HG03045 (cell line): ENCODE data around the gene SLC39A5.
"Not testable (repeated sequence)": the region's sequence is repeated elsewhere in the genome, so short reads cannot be mapped to it uniquely, and the experiment has no call there.

Source experiments
- ATAC-seq: cut with Tn5 transposase; IDR thresholded peaks from one replicate; pipeline ENCODE4 v1.9.1; 2021; ENCODE audit warnings: mild to moderate bottlenecking, moderate library complexity; ENCODE audit not compliant: unreplicated experiment

Gene SLC39A5

DNA sequence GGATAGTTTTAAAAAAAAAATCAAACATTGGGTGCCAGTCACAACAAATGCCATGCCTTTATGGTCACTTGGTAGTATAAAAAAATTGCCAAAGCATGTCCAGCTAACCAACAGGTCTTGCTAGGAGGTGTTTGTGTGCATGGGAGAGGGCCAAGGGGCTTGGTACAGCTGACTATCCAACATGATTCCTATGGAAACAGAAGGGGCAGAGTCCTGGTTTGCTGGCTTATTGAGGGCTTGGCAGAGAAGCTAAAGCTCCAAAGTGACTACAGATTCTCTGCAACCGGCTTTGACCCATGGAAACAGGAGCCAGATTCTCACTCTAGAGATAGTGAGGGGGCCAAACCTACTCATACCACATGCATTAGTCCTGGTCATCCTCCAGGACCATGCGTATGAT lies 42.6 kb downstream of the SLC39A5 start:
- not testable (repeated sequence) for ATAC-seq

DNA sequence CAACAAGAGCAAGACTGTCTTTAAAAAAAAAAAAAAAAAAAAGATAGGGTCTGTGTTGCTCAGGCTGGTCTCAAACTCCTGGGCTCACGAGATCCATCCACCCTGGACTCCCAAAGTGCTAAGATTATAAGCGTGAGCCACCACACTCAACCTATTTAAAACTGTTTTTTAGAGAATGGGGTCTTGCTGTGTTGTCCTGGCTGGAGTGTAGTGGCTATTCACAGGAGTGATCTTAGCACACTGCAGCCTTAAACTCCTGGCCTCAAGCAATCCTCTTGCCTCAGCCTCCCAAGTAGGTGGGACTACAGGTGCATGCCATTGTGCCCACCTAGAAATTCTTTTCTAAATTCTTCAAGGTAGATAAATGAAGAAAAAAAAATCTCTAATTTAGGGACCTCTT lies 44.4 kb downstream of the SLC39A5 start:
- no peak for ATAC-seq

DNA sequence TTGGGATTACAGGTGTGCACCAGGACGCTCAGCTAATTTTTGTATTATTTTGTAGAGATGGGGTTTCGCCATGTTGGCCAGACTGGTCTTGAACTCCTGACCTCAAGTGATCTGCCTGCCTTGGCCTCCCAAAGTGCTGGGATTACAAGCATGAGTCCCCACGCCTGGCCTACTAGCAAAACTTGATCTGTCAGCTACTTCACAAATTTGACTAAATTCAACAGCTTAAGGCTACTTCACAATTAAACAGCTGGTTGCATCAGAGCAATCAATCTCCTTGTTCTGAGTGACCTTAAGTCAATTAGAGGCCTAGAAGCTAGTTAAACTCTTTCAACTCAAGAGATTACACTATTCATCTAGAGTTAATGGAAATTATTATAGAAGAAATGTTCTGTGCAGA lies 49.1 kb downstream of the SLC39A5 start:
- no peak for ATAC-seq

DNA sequence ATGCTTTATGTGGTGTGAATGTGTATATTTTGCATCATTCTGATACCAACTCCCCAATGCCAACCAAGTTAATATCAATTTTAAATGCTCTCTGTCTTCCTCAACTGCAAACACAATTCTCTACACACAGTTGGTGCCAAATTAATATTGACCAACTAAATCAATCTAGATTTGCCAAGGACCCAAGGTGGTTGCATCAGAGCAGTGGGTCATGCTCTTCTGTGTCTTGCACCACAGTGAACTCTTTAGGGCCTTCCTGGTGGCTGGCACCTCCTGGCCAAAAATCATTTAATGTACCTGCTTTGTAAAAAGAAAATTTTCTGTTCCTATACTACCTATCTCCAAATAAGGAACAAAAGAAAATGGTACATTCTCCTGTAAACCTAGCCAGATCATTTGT lies 51.0 kb downstream of the SLC39A5 start:
- no peak for ATAC-seq

DNA sequence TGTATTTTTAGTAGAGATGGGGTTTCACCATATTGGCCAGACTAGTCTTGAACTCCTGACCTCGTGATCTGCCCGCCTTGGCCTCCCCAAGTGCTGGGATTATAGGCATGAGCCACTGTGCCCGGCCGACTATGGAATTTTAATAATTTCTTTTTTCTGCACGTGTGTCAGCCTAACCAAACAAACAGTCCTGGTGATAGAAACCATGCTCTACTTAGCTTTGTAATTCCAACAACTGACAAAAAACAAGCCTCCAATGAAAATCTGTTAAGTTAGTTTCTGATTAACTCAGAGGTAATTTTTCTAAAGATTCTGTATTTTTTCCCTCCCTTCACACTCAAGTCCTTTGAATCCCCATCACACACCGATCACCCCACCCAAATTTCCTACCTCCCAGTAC lies 52.2 kb downstream of the SLC39A5 start:
- ATAC-seq, result no peak

DNA sequence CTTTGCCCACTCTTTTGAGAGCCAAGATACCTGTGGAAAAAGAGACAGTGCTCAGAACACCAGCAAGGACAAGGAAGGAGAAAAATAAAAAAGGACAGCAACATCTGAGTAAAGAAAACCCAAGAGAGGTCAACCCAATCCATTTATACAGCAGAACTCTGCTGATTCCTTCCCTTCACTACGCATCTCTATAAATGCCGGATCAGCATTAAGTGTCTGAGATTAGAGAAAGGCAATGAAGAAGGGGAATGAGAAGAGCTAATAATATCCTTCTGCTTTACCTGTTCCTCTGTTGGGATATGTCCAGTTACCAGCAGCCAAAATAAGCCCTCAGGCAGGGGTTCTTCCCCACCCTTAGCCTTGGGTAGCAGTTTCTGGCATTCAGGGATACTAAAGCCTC lies 52.7 kb downstream of the SLC39A5 start:
- no peak for ATAC-seq

DNA sequence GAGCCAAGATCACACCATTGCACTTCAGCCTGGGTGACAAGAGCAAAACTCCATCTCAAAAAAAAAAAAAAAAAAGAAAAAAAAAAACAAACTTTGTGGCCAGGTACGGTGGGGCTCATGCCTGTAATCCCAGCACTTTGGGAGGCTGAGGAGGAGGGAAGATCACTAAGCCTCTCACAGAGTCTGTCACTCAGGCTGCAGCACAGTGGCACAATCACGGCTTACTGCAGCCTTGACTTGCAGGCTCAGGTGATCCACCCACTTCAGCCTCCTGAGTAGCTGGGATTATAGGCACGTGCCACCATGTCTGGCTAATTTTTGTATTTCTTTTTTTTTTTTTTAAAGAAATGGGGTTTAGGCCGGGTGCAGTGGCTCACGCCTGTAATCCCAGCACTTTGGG lies 54.4 kb downstream of the SLC39A5 start:
- ATAC-seq, result not testable (repeated sequence)

DNA sequence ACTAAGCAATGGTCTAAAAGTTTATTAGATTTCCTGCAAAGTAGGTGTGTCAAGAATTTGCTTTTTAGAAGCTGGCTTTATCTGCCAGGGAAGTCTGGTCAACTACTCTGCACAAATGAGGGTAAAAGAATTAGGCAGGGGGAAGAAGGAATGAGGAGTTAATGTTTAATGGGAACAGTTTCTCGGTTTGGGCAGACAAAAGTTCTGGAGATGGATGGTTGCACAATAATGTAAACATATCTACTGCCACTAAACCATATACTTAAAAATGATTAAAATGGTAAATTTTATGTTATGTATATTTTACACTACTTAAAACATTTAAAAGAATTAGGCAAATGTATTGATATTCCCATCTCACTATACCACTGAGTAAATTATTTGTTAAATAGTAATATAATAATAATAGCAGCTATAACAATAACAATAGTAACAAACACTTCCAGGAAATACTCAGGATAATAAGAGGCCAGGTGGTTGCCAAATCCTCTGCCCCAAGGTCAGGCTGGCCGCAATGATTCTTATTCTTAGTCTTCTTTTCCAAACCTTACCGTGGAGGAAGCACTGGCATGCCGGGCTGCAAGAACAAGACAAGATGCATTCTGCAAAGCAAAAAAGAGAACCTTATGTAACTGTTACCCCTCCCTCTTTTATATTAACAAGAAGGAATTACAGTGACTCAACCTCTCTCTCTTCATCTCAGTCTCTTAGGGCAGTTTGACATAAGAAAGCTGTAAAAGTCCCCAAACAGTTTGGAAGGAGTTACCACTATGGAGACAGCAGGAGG lies 56.4 kb downstream of the SLC39A5 start:
- no peak for ATAC-seq
